Peyer's patch (tissue), 4 donors: ENCODE results near the gene CEL.

ENCODE experiments used
- POLR2A ChIP-seq, 2 donors: fragments of 450-650 bp; IDR thresholded peaks; one replicate each; pipeline ENCODE4 v1.5.1; 2017; ENCODE audit warnings: antibody characterized with exemption in 2 of 2, mild to moderate bottlenecking in 2 of 2, moderate library complexity in 2 of 2
- TF ChIP-seq, protein P1 (sequence below), 6 experiments: fragments of 450-650 bp in 4 of 6; fragments of 200-600 bp in 2 of 6; sonication (generic) in 1 of 6; IDR thresholded peaks; one replicate each; pipeline ENCODE4 v1.5.1; 2017 to 2019; ENCODE audit warnings: antibody characterized with exemption in 6 of 6, mild to moderate bottlenecking in 3 of 6, moderate library complexity in 1 of 6

DNA sequence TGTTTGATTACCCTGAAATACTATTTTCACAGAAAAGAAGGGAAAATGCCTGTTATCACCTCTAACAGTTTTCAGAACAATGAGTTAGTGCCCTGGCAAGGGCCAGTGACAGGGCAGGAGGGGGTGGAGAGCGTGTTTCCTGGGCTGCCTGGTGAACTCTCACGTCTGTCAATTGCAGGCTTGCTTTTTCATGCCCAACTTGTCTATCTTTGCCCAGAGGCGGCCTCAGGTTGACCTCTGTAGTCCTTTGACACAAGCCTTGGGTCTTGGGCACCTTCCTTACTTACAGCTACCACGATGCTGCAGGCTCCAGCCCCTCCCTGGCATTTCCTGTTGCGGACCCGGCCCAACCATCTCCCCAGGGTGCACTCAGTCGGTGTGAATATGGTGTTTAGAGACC, 2.2 kb upstream of the CEL start:
- TF ChIP-seq POLR2A (IDR thresholded peaks at IDR 0.05), result no peak
- TF ChIP-seq, protein P1, sequence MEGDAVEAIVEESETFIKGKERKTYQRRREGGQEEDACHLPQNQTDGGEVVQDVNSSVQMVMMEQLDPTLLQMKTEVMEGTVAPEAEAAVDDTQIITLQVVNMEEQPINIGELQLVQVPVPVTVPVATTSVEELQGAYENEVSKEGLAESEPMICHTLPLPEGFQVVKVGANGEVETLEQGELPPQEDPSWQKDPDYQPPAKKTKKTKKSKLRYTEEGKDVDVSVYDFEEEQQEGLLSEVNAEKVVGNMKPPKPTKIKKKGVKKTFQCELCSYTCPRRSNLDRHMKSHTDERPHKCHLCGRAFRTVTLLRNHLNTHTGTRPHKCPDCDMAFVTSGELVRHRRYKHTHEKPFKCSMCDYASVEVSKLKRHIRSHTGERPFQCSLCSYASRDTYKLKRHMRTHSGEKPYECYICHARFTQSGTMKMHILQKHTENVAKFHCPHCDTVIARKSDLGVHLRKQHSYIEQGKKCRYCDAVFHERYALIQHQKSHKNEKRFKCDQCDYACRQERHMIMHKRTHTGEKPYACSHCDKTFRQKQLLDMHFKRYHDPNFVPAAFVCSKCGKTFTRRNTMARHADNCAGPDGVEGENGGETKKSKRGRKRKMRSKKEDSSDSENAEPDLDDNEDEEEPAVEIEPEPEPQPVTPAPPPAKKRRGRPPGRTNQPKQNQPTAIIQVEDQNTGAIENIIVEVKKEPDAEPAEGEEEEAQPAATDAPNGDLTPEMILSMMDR (IDR thresholded peaks at IDR 0.05), result no peak
